NCI-H446 treated with DMSO at 0.1 percent for 48 hours (cell line): ENCODE measurements around the gene EML5.

ENCODE experiments used
- DNase-seq: peaks from one replicate; lab custom pipeline; 2025; lab: John Stamatoyannopoulos, UW

The EML5 gene

GRCh38 chr14:88562532-88562830 lies 230.3 kb downstream of the EML5 start:
- DNase-seq = no peak
